ENCODE data around the gene OAS3.

Gene OAS3

GRCh38 chr12:112961536-112961935, 23.3 kb downstream of the OAS3 start:
- H3K27me3 ChIP-seq (ENCODE audit: insufficient read depth, low read depth) = no peaks in the 10 kb centered on the region
- TF ChIP-seq CTCF (conservative IDR thresholded peaks at IDR 0.05; ENCODE audit: low read depth, low read length) = no peak
- H3K27ac ChIP-seq = no peak overlapping the region
- H3K79me2 ChIP-seq (ENCODE audit: insufficient read depth, low read depth) = no peaks in the 10 kb centered on the region
- H3K4me2 ChIP-seq = no peak overlapping the region
- H3K9ac ChIP-seq = no peak overlapping the region
- H4K20me1 ChIP-seq (ENCODE audit: insufficient read depth) = no peaks in the 10 kb centered on the region
- H3K36me3 ChIP-seq (ENCODE audit: insufficient read depth) = no peaks in the 10 kb centered on the region
- H2AFZ ChIP-seq (ENCODE audit: low read depth) = no peak overlapping the region
- no peak overlapping the region for H3K4me3 ChIP-seq (IDR thresholded peaks at IDR 0.05; ENCODE audit: insufficient read depth, low read depth, low read length)
- no peaks in the 10 kb centered on the region for H3K4me1 ChIP-seq (ENCODE audit: low read depth, poor library complexity, severe bottlenecking)

- Histone ChIP-seq H4K20me1 (ENCODE audit: insufficient read depth) (no peaks in the 10 kb centered on the region), H3K27me3 (ENCODE audit: insufficient read depth, low read depth) (no peaks in the 10 kb centered on the region), H2AFZ (ENCODE audit: low read depth) (no peak overlapping the region), H3K4me2 (no peak overlapping the region), H3K9ac (no peak overlapping the region), H3K4me1 (ENCODE audit: low read depth, poor library complexity, severe bottlenecking) (no peaks in the 10 kb centered on the region), H3K36me3 (ENCODE audit: insufficient read depth) (no peaks in the 10 kb centered on the region), H3K4me3 (IDR thresholded peaks at IDR 0.05; ENCODE audit: insufficient read depth, low read depth, low read length) (no peak overlapping the region), H3K27ac (no peak overlapping the region), H3K79me2 (ENCODE audit: insufficient read depth, low read depth) (no peaks in the 10 kb centered on the region)
- no peak for TF ChIP-seq CTCF (conservative IDR thresholded peaks at IDR 0.05; ENCODE audit: low read depth, low read length)
These were observed 24.3 kb downstream of the OAS3 start for GRCh38 chr12:112962561-112962960.

- no peak for TF ChIP-seq CTCF (conservative IDR thresholded peaks at IDR 0.05; ENCODE audit: low read depth, low read length)
- Histone ChIP-seq H3K36me3 (ENCODE audit: insufficient read depth) (no peaks in the 10 kb centered on the region), H3K27me3 (ENCODE audit: insufficient read depth, low read depth) (no peaks in the 10 kb centered on the region), H3K4me3 (IDR thresholded peaks at IDR 0.05; ENCODE audit: insufficient read depth, low read depth, low read length) (no peak overlapping the region), H4K20me1 (ENCODE audit: insufficient read depth) (no peaks in the 10 kb centered on the region), H3K27ac (no peak overlapping the region), H3K4me2 (no peak overlapping the region), H3K4me1 (ENCODE audit: low read depth, poor library complexity, severe bottlenecking) (no peaks in the 10 kb centered on the region), H3K9ac (no peak overlapping the region), H2AFZ (ENCODE audit: low read depth) (no peak overlapping the region), H3K79me2 (ENCODE audit: insufficient read depth, low read depth) (no peaks in the 10 kb centered on the region)
These were observed 25.1 kb downstream of the OAS3 start for GRCh38 chr12:112963227-112963861.

GRCh38 chr12:112964067-112964670, 25.9 kb downstream of the OAS3 start:
- Histone ChIP-seq H3K27me3 (ENCODE audit: insufficient read depth, low read depth) (no peaks in the 10 kb centered on the region), H3K4me3 (IDR thresholded peaks at IDR 0.05; ENCODE audit: insufficient read depth, low read depth, low read length) (no peak overlapping the region), H4K20me1 (ENCODE audit: insufficient read depth) (no peaks in the 10 kb centered on the region), H3K9ac (no peak overlapping the region), H3K36me3 (ENCODE audit: insufficient read depth) (no peaks in the 10 kb centered on the region), H2AFZ (ENCODE audit: low read depth) (no peak overlapping the region), H3K4me2 (no peak overlapping the region), H3K27ac (no peak overlapping the region), H3K4me1 (ENCODE audit: low read depth, poor library complexity, severe bottlenecking) (no peaks in the 10 kb centered on the region), H3K79me2 (ENCODE audit: insufficient read depth, low read depth) (no peaks in the 10 kb centered on the region)
- TF ChIP-seq CTCF (conservative IDR thresholded peaks at IDR 0.05; ENCODE audit: low read depth, low read length) = no peak

Measured in KMS-11 (cell line).